G401.6 (cell line): ENCODE results near the gene CASP4.
"Not testable (repeated sequence)": the region's sequence is repeated elsewhere in the genome, so short reads cannot be mapped to it uniquely, and the experiment has no call there.

Experiments used
- FAIRE-seq: peaks from 2 replicates; lab custom pipeline; 2012; peaks lifted over from hg19 to GRCh38; lab: Jason Lieb, UNC

The CASP4 gene

DNA sequence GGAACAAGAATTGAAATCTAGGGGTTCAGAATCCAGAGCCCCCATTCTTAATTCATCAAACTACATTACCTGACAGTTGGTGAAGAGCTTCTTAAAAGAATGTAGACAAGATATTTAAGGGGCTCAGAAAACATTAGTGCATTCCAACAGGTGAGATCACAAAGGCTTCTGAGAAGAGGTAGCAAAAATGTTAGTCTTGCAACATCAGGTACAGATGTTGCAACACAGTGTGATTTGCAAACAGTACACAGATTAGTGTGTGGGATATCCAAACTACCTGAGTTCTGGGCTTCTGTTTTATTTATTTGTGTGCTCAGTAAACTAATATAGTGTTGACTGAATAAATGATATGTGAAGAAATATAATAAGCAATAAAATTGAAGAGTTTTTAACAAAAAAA, 11.8 kb downstream of the CASP4 start:
- FAIRE-seq = no peak

DNA sequence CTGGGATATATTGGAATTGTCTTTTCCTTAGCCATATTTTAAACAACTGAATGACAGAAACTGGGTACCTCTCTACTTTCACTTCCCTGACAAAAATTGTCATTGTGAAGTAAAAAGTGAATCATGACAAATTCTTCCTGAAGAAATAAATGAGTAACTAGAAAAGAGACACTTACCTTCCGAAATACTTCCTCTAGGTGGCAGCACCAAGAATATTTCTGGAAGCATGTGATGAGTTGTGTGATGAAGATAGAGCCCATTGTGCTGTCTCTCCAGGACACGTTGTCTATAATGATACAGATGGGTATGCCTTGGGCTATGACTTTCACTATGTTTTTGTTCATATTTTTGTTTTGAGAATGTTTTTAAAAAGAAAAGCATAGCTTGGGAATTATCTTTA, 21.5 kb downstream of the CASP4 start:
- FAIRE-seq = peak; percentile 54

DNA sequence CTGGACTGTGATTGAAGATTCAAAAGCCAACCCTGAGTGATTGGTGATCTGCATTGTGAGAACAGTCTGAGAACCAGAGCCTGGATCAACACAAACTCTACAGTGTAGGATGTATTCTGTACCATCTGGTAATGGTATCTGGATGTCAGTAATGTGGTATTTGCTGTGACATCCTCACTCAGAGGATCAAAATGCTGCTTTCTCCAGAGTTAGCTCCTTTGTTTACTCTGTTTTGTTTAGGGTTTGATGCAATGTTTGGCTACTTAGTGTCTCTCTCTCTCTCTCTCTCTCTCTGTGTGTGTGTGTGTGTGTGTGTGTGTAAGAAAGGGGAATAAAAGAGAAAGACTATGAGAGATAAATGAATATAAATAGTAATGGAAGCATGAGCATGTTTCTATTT, 24.3 kb downstream of the CASP4 start:
- FAIRE-seq = no peak

DNA sequence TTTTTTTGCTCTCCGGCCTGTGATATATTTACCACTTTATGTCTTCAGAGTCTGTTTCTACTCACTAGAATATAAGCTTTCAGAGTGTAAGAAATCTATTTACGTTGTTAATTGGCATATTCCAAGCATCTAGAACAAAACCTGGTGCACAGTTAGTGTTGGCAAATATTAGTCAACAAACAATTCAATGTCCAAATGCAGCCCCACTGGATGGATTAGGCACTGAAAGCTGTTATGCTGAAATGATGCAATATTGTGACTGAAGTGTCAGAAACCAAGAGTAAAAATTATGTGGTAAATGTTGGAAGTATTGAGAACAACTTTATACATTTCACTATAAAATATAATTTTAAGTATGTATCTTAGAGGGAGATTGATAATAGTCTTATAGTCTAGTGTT, 24.8 kb downstream of the CASP4 start:
- no peak for FAIRE-seq

DNA sequence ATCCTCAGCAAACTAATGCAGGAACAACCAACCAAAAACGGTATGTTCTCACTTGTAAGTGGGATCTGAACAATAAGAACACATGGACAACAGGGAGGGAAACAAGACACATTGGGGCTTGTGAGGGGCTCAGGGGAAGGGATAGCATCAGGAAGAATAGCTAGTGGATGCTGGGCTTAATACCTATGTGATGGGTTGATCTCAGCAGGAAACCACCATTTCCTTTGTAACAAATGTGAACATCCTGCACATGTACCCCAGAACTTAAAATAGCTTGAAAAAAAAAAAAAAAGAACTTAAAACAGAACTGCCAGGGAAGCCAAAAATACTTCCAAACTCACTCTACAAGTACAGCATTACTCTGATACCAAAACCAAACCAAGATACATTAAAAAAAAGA, 33.8 kb downstream of the CASP4 start:
- no peak for FAIRE-seq

DNA sequence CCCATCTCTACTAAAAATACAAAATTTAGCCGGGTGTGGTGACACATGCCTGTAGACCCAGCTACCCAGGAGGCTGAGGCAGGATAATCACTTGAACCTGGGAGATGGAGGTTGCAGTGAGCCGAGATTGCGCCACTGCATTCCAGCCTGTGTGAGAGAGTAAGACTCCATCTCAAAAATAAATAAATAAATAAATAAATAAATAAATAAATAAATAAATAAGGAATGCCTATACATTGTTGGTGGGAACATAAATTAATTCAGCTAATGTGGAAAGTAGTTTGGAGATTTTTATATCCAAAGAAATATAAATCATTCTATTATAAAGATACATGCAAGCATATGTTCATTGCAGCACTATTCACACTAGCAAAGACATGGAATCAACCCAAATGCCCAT, 34.3 kb downstream of the CASP4 start:
- not testable (repeated sequence) for FAIRE-seq

DNA sequence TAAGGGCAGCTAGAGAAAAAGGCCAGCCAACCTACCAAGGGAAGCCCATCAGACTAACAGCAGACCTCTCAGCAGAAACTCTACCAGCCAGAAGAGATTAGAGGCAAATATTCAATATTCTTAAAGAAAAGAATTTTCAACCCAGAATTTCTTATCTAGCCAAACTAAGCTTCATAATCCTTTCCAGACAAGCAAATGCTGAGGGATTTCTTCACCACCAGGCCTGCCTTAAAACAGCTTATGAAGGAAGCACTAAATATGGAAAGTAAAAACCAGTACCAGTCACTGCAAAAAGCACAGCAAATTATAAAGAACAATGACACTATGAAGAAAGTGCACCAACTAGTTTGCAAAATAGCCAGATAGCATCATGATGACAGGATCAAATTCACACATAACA, 39.6 kb downstream of the CASP4 start:
- no peak for FAIRE-seq

DNA sequence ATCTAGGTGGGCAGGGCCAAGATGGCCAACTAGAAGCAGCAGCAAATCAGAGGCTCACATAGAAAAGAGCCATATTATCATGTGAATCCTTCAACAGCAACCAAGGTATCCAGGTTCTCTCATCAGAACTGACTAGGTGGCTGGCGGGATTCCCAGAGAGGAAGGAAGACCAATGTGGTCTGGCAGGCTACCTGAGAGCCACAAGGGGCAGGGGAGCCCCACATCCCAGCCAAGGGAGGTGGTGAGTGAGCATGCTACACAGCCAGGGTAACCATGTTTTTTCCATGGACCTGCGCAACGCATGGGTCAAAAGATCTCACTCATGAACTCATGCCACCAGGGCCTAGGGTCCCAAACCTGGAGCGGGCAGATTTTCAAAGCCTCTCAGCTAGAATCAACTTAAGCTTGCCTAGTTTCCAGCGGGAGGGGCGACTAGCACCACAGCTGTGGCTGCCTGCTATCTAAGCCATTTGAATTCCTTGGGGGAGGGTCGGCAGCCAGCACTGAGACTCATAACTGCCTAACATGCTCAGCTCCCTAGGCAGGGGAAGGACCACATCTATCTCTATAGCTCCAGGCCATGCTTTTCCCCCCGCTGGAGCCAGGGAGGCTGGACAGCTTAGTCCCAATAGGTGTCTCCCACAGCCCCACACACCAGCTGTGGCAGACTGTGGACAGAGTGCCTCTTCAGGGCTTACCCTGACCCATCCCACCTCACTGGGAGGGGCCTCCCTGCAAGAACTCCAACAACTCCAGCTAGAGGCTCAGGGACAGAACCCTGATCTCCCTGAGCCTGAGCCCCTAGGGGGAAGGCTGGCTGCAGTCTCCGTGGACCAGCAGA, 41.4 kb downstream of the CASP4 start:
- no peak for FAIRE-seq

DNA sequence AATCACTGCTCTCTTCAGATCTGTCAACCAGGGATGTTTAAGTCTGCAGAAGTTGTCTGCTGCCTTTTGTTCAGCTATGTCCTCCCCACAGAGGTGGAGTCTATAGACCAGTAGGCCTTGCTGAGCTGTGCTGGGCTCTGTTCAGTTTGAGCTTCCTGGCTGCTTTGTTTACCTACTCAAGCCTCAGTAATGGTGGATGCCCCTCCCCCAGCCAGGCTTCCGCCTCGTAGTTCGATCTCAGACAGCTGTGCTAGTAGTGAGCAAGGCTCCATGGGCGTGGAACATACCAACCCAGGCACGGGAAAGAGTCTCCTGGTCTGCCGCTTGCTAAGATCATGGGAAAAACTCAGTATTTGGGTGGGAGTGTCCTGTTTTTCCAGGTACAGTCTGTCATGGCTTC, 42.5 kb downstream of the CASP4 start:
- FAIRE-seq = no peak

DNA sequence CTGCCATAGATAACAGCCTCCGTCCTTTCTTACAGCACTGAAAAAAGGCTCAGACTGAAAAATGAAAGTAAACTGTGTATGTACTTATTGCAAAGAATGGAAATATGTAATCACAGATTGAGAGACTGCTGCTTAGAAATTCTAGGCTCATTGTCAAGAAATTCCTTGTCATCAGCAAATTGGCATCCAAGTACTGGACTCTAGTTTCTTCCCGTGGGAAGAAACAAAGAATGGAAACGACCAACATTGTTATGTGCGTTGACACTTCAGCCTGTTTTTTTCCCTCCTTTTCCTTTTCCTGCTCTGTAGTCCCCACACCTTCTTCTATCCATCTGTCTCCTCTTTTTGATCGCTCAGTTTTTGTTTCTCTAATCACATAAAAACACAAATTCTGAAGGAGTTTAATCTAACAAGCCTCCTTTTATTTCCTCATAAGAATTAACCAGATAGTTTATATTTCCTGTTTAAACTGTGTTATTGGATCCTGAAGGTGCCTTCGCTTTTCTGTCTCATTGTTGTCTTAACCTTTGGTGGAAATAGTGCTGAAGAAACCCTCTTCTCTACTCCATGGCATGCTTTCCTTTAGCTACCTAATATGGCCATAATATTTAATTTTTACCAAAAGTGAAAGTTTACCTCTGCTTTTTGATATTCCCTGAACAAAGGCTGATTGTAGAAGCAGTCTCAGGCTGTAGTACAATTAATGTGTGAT, 50.1 kb downstream of the CASP4 start:
- no peak for FAIRE-seq

DNA sequence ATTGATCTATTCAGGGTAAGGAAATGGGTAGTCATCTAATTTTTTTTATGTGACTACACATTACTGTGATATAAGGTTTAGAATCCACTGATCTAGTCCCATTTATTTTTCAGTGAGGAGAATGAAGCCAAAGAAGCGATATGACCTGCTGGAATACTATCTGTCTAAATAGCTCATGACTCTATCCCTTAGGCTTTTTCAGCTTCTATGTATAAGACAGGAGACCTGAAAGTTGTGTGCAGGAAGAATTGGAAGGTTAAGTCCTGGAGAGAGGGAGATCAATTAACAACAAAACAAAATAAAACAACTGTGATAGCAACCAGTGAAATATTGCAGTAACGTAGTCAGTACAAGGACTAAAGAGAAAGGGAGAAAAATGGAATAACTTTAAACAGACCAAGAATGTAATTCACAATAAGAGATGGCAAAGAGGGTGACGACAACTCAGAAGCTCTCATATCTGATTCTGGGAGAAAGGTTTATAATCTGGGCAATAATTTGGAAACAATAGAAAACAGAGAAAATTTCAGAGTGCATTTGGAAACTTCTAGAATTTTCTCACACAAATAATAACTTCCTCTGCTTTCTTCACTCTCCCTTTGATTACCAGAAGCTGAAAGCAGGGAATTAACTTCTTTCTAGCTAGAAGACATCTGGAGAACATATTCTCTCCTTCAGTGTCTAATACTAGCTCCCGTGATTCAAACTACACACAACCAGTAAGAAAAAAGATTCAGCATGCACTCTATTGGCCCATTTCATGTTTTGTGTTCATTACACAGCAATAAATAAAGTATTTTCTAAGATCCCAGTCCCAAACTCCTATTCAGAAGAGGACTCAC, 50.9 kb downstream of the CASP4 start:
- FAIRE-seq = no peak

DNA sequence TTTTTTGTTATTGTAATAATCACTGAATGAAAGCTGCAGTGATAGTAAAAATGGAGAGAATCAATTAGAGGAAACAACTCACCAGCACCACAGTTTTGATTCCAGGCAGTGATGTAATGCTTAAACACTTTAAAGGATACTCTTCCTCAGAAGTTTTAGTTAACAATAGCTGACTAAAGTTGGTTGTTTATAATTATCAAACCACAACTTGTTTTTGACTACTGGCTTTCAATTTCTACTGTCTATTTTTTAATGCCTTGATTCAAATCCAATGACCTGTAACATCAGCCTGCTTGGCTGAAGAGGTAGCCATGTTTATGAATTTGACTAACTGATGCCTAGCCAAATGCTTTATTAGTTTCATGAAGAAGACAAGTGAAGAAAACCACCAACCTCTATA, 51.9 kb downstream of the CASP4 start:
- no peak for FAIRE-seq

DNA sequence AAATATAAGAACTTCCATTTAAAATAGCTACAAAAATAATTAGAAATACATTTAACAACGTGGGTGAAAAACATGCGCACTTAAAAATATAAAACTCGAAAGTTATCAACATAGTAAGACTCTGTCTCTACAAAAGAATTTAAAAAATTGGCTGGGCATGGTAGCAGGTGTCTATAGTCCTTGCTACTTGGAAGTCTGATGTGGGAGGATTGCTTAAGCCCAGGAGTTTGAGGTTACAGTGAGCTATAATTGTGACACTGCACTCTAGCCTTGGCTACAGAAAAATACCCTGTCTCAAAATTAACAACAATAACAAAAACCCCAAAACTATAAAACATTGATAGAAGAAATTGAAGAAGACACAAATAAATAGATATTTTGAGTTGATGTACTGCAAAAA, 56.3 kb downstream of the CASP4 start:
- no peak for FAIRE-seq

DNA sequence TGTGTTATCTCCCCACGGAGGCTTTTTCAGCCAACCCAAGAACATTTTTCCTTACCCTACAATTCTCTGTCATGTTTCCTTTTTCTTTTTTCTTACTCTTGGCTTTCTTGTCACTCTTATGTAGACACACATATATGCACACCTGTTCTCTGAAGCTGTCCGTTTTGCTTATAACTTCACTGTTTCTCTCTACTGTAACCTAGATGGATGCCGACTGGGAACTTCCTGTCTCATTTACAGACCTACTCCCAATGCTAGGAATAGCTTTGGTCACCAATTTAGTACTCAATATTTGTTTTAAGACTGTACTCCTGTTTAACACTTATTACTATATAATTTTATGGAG, 60.2 kb downstream of the CASP4 start:
- FAIRE-seq = no peak

DNA sequence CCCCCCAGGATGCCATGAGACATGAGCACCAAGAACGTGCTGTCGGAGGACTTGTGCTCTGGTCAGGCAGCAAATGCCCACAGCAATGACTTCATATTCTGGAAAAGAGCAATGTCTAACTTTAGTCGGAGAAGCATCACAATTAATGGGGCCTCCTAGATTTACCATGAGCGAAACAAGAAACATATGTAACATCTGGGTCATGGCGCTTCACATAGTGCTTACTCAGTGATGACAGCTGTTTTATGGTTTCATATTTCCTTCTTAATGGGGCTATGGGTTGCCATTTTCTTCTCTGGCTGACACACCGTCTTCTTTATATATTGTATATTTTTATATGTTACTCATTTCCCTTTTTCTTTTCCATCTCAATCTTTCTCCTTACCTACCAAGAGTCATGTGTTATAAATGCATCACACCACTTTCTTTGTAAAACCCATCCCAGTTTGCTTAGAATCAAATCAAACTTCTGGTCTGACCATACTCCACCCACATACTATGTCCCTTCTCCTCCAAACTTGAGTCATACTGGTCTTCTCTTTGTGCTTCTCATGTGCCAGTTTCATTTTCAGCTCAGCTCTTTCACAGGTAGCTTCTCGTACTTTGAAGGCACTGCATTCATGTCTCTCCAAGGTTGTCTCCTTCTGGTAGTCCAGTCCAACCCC, 60.7 kb downstream of the CASP4 start:
- FAIRE-seq = no peak

DNA sequence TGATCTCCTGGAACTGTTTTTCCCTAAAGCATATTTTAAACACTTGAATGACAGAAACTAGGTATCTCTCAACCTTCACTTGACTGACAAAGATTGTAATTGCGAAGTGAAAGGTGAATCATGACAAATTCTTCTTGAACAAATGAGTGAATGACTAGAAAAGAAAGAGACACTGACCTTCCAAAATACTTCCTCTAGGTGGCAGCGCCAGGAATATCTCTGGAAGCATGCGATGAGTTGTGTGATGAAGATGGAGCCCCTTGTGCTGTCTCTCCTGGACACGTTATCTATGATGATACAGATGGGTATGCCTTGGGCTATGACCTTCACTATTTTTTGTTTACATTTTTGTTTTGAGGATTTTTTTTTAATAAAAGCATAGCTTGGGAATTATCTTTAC, 63.1 kb downstream of the CASP4 start:
- no peak for FAIRE-seq

DNA sequence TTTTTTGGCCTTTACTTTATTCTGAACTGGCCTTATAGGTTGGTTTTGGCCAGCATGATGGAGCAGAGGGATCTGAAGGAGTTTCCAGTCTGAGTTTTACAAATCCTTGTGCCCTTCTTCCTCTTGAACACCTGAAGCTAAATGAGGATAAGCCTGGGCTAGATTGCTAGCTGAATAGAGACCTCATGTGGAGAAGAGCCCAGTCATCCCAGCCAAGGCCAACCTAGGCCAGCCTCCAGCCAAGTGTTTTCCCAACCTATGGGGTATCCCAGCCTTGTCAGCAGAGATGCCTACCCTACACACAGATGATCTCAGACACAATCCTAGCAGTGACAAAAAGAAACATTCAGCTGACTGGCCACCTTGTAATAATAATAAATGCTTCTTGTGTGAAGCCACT, 69.1 kb downstream of the CASP4 start:
- no peak for FAIRE-seq

DNA sequence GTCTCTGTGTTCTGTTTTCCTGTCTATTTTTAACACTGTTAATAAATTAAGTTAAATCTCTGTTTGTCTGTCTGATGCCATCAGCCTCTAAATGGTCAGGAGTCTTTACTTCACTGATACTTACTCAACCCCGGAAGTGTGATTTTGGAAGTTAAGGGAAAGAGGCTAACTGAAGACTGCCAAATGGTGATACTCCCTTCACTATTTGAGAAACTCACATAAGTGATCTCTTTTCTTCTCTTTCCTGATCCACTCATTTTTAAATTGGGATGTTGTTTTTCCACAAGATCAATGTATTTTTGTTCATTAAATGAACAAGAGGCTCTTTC, 69.7 kb downstream of the CASP4 start:
- FAIRE-seq = no peak

DNA sequence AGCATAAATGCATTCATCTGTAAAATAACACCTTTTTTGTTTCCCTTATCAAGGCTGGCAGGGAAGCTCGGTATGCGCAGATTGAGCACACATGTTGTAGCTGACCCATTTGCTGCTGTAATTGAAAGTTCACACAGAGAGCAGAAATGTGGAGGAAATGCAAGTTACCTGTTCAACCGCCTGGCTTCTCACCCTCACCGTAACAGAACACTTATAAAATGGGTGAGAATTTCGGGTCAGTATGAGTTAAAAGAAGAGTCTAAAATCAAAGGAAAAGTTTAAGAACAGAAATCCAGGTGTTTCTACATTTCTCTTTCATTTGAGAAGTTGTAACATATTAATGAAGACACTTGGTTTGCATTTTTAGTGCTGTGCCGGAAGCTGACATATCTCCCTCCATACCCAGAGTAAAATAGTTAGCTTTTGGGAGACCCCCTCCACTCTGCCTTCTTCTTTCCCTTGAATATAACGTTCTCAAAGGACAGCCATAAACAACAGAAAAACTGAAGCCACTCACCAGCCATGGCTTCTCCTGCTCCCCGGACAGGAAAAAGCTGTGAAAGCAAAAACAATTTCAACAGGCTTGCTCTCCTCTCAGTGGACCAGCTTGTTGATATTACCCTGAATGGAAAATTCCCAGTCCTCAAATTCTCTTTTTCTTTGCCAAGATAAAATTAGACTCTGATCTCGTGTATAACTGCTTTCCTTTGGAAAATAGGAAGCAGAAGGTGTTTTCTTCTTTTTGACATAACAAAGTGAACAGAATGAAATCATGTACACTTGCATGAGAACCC, 70.3 kb downstream of the CASP4 start, which contains the start of gene CASP12:
TSS of gene CASP12 (minus strand) at position 570 of the 794 bp plus-strand sequence.
- no peak for FAIRE-seq

DNA sequence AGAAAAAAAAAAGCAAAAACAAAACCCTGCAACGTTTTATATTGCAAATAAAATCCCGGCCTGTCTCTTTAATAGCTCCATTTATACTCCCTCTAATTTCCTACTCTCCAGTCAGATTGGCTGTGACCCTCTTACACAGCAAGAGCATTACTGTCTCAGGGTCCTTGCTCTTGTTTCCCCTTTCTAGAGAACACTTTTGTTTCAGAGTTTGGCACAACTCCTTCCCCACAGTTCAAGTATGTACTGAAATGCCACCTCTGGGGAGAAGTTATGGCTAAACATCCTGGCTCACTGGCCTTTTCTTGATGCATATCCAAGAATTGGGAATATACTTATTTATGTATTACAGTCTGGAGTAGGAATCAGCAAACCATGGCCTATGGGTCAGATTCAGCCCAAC, 72.7 kb downstream of the CASP4 start:
- FAIRE-seq = no peak

DNA sequence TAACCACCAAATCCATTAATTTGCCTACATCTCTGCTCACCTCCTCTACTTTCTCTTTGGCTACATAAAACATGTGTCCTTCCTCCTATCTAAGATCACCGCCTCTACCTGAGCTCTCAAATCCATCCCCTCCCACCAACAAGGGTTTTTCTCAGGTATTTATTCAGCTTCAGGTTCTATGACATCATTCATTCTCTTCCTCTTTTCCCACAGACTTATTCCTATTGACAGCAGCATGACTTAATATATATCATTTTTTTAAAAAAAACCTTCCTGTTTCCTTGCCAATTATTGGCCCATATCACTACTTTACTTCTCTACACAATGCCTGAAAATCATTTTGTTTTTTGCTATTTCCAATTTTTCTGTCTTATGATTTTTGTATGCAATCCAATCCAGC, 74.5 kb downstream of the CASP4 start:
- FAIRE-seq = no peak
